Stimulated activated CD8-positive, alpha-beta memory T cell treated with anti-CD3 and anti-CD28 coated beads, Interleukin-15, amount 100 ng/mL, for 48 hours (primary cell): ENCODE results near the gene ANKRD34A.
"Not testable (repeated sequence)": the region's sequence is repeated elsewhere in the genome, so short reads cannot be mapped to it uniquely, and the experiment has no call there.

Experiments used
- DNase-seq, 2 donors: peaks; one replicate each; pipeline ENCODE4 v3.0.0-alpha.2; 2020; ENCODE audit warnings: low read depth in 2 of 2

The ANKRD34A gene

DNA sequence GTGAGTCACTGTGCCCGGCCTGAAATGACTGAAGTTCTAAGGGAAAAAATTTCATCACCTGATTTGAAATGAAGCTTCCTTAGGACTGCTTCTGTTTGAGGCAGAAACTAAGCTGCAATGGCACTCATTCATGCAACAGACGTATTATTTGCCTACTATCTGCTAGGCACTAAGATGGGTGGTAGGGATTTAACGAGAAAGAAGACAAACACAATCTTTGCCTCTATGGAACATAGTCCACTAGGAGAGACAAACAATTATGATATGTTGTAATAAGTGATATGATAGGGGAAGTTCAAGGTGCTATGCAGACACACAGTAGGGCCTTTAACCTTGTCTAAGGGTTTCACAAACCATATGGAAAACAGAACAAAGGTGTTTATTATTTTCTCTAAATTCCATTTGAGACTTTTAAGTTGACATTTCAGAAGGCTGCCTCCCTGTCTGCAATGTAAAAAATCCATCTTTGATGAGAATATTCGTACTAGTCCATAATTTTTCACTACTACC, 17.8 kb downstream of the ANKRD34A start:
- no peak for DNase-seq

DNA sequence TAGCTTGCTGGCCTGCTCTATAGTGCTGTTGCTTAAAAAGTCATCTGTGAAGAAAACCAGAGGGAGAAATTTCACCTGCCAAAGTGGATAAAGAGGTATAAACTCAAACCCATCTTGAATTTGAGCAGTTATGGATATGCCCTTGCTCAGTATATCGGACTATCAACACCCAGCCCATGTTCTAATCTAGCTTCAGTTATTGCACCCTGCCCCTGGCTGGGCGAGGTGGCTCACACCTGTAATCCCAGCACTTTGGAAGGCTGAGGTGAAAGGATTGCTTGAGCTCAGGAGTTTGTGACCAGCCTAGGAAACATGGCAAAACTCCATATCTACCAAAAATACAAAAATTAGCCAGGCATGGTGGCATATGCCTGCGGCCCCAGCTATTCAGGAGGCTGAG, 19.8 kb downstream of the ANKRD34A start:
- DNase-seq, result no peak

DNA sequence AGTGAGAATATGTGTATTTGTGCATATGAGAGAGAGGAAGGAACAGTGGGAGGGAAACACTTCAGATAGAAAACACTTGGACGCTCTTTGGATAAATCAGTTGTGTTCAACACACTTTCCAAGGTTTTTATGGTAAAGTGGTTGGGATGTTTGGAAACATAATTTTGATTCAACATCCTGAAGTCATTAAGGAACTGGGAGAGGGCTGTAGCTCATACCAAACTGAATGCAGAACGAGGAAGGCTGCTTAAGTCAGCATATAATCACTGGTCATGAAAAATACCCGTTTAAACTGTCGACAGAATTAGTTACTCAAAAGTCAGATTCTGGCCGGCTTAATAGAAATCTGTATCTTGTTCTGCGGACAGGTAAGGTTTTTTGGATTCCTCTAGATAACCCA, 21.5 kb downstream of the ANKRD34A start:
- DNase-seq, result no peak

DNA sequence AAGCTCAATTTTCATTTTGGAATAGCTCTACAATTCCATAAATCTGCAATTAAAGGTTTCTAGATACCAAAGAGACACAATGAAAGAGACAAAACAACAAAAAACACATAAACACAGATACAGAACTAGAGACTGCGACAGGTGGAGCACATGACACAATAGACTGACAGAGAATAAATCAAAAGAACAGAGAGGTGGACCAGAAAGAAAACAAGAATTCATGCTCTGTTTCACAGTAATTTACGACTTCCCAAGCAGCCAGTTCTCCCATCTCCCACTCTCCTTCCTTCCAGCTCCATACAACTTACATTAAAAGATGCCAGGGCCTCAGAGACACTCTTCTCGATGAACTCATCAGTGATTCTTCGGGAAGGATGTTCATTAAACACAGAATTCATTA, 22.0 kb downstream of the ANKRD34A start:
- no peak for DNase-seq

DNA sequence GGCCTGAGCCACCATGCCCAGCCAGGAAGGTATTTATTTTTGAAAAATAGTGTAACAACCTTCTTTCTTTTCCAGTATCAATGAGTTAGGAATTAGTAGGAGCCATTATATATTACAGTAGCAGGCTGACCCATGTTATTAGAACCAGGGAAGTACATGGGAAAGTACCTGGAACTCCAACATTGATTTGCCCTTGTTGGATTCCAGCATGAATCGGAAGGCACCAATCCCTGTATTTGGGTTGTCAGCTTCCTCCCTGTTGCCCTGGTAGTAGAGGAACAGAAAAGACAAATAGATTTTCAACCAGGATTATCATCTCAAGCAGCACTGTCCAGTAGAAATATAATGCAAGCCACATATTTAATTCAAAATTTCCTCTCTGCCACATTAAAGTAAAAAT, 26.9 kb downstream of the ANKRD34A start:
- no peak for DNase-seq

DNA sequence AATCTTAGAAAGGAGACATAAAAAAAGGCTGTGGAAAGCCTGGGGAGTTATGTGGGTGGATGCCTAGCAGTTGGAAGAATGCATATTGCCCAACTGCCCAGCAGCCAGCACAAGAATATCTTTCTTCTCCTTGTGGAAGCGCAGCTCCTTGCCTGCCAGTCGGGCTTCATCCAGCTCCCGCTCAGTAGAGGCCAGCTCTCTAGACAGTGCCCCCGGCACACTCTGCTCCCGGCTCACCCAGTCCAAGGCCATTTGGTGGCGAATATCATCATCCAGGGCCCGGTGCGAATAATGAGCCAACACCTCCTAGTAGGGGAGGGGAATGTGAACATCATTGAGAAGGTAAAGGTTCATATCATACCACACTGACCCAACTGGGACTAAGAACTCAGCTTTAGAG, 28.1 kb downstream of the ANKRD34A start:
- DNase-seq, result no peak

DNA sequence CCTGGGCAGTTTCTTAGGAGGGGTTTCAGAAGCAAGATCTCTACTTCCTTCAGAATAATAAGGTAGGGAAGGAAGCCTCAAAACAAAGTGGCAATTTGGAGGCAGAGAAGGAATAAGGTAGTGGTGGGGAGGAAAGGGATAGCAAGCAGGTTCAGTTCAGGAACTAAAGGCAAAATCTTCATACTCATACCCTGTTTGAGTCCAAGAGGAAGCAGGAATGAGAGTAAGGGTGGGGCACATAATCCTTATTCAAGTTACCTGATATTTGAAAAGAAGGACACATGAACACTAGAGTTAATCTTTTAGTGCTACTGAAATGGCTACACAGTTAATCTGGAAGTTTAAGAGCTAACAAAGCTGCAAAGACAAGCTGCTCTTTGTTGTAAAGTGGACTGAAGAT, 28.7 kb downstream of the ANKRD34A start:
- DNase-seq, result no peak

DNA sequence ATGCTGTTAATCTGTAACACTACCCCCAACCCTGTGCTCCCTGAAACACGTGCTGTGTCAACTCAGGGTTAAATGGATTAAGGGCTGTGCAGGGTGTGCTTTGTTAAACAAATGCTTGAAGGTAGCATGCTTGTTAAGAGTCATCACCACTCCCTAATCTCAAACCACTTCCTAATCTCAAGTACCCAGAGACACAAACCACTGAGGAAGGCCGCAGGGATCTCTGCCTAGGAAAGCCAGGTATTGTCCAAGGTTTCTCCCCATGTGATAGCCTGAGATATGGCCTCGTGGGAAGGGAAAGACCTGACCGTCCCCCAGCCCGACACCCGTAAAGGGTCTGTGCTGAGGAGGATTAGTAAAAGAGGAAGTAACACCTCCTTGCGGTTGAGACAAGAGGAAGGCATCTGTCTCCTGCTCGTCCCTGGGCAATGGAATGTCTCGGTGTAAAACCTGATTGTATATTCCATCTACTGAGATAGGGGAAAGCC, 31.8 kb downstream of the ANKRD34A start:
- not testable (repeated sequence) for DNase-seq

DNA sequence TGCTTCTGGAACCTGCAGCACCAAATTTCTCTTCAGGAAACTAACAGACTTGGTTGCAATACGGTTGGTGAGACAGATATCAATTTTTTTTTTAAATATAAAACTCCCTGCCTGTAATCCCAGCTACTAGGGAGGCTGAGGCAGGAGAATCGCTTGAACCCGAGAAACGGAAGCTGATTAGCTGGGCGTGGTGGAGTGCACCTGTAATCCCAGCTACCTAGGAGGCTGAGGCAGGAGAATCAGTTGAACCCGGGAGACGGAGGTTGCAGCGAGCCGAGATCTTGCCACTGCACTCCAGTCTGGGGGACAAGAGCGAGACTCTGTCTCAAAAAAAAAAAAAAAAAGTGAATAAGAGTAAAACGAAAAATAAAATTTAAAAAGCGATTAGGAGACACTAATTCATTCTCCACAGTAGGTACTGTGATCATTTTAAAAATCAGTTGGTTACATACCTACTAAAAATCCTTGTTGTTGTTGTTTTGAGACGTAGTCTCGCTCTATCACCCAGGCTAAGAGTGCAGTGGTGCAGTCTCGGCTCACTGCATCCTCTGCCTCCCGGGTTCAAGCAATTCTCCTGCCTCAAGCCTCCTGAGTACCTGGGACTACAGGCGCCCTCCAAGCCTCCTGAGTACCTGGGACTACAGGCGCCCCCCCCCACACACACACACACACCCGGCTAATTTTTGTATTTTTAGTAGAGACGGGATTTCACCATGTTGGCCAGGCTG, 36.3 kb downstream of the ANKRD34A start:
- DNase-seq, result no peak

DNA sequence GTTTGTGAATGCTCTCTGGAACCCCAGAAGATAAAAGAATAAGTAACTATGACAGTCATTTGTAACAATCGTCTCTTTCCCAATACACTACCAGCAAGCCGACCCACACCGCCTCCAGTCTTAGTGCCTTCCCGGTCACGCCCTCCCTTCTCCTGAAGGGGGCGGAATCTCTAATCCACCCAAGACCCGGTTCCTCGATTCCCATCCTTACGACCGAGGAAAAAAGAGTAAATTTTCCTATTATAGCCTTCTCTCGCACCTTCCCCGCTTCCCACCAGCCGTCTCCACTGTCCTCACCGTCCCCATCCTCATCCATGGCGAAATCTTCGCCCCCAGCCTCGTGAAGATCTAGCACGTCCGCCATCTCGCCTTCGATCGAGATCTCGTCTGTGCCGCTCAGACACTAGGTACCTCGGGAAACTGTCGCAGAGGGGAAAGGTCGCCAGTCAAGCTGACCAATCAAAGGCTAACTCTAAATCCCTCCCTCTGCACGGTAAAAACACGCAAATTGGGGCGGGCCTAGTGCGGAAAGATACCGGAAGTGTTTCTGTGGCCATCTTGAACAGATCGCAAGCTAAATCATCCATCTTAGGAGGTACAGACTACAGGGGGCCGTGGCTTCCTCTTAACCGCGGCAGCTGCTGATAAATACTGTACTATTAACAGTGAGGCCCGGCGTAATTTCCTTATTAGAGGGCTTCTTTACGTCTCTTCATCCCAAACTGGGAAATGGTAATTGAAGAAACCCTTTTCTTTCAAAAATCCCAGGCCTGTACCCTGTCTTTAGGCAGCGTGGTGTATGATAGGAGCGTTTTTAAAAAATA, 37.1 kb downstream of the ANKRD34A start, which contains the start of gene RBM8A:
RBM8A (minus strand) TSS at position 422 of the 824 bp plus-strand sequence; CDS start at position 364, 58 bp downstream.
- peak; percentile 87 to 89 for DNase-seq

DNA sequence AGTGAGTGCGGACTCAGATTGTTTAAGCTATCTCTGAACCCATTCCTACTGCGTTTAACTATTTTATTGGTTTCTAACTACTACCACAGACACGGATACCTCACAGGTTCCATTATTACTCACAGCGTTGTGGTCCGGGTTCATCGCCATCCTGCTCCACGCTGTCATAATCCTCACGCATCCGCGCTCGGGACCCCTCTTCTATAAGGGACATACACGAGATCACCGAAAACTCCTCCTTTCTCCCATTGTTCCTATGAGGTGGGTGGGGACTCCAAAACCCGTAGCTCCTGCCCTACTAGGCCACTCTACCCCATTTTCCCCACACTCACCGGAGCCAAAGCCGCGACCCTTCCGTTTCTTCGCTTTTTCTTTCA, 37.7 kb downstream of the ANKRD34A start:
- DNase-seq, result peak; percentile 27 to 42

DNA sequence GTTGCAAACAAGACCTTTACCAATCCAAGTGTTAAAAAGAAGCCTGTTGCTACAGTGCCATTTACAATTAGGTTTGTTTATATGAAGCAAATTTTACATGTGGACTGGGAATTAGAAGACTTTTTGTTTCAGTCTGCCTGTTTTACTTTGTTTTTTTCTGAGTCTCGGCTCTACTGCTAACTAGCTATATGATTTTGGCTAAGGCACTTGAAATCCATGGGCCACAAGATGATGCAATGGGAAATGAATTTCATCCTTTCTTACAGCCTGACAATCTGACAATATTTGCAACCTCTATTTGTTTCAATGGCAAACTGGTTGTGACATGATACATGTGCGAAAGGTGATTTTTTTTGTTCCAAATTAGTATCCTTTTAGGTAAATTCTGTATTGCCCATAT, 42.1 kb downstream of the ANKRD34A start:
- DNase-seq, result no peak

DNA sequence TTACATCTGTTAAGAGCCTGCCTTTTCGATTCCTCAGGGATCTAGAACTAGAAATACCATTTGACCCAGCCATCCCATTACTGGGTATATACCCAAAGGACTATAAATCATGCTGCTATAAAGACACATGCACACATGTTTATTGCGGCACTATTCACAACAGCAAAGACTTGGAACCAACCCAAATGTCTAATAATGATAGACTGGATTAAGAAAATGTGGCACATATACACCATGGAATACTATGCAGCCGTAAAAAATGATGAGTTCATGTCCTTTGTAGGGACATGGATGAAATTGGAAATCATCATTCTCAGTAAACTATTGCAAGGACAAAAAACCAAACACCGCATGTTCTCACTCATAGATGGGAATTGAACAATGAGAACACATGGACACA, 44.1 kb downstream of the ANKRD34A start:
- DNase-seq, result not testable (repeated sequence)

DNA sequence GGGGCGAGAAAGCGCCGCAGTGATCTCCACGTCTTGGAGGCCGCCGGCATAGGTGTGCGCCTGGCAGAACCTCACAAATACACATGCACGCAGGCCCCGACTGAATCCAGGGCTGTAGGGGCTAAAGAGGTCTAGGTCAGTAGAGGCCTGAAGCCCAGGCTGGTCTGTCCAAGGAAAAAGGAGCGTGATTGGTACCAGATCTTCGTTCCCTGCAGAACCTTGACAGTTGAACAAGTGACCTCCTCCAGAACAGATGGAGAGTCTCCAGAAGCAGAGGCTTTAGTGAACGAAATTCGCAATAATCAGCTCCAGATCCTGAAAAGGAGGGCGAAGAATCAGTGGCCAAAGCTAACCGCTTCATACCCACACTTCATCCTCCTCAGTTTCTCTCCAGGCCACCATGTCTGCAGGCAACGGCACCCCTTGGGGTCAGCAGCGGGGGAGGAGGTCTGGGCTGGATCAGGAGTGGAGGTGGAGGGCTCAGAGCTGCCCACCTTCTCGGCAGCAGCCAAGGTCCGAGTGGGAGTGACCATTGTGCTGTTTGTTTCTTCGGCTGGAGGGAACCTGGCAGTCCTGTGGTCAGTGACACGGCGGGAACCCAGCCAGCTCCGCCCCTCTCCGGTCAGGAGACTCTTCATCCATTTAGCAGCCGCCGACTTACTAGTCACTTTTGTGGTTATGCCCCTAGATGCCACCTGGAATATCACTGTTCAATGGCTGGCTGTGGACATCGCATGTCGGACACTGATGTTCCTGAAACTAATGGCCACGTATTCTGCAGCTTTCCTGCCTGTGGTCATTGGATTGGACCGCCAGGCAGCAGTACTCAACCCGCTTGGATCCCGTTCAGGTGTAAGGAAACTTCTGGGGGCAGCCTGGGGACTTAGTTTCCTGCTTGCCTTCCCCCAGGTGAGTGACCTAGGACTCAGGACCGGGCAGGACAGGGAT, 45.1 kb downstream of the ANKRD34A start:
- DNase-seq, result no peak

DNA sequence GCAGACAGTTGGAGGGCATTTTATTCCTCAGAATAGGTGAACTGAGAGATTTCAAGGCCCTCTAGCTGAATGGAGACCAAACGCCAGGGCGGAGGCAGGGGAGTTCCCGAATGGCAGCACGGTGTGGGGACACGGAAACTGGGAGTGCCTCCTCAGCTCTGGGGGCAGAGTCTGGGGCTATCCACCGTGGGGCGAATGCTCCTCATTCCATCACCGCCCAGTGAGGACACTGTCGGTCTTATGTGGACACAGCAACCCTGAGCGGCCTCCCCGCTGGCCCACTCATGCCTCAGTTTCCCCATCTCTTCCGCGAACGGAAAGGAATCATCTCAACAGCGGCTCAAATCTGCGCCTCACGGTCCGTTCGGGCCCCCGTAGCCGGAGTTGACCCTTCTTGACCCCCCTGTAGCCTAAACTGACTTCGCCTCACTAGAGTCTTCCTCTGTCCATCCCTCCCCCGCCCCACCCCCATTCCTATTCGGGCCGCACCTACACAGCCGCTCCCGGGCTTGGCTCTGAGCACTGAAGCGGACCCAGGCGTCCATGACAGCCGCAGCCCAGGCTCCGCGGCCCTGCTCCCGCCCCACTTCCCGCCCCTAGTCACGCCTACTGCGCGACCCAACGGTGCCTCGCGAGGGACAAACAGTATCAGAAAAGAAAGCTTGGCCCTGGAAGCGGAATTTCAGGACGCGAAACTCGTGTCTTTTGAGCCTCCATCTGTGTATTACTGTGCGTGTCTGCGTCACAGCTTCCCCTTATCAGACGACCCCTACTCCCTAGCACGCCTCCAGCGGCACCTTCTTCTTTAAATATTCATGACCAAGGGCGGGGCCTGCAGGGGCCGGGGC, 46.0 kb downstream of the ANKRD34A start, which contains the start of gene PEX11B:
PEX11B (minus strand) TSS at position 574 of the 848 bp plus-strand sequence; CDS start at position 545, 29 bp downstream.
- DNase-seq, result peak; percentile 83 to 84

DNA sequence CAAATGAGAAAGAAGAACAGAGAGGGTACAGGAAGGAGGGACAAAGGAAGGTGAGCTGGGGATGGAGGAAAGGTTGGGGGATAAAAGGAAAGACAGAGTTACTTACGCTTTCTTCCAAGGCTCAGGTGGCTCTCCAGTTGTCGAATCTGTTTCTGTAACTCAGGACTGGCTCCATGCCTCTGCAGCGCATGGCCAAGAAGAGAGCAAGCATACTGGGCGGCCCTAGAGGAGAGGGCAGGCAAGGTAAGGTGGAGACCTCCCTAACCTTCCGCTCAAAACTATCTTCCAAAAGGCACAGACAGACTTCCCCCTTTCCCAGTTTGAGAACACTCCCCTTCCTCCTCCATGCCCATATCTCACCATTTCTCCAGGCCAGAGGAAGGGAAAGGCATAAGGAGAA, 46.8 kb downstream of the ANKRD34A start:
- no peak for DNase-seq

DNA sequence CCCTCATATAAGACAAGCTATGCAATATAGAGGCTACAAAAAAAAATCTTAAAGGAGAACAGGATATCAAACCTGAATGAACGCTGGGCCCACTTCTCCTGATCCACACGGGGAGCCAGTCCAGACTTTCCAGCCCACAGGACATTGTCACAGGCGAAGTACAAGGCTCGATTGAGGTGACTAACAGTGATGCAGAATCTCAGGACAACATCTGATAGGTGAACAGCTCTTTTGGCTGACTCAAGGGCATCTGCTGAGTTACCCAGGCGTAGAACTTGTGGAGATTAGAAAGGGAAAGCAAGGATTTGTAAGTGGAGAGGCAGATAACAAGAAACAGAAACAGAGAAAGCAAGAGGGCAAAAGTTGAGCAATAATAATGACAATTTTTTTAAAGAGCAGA, 47.6 kb downstream of the ANKRD34A start:
- no peak for DNase-seq

DNA sequence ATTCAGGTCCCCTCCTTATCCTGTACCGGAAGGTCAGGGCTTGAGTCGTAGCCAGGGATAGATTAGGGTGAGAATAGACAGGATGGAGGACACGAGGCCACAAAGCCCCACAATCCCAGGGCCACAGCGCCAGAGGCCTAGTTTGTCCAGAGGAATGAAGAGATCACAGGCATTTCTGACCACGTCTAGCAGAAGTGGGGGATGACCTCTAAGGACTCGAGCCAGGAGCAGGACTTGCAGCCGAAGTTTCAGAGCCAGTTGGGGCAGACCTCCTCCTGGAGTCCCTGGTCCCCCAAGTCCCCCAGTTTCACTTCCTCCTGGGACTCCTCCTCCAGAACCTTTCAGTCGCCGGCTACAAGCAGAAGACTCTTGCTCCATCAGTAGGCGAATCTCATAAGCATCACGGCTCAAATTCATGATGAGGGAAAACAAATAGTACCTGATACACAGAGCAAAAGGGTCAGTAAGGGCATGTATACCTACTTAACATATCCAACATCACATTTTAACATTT, 52.2 kb downstream of the ANKRD34A start:
- no peak for DNase-seq
